OCI-LY7 (cell line): ENCODE data around the gene RBM19. TPM values are rescaled to one million over a fixed set of nuclear protein-coding genes. Genes with fewer than 3 reads are reported as not detected.

Experiments used
- BruUV-seq: library from RNA; stranded (reverse); fragments of 400-500 nt; replicated peaks from 2 replicates; lab custom pipeline; 2021; lab: Mats Ljungman, UMichigan
- CTCF ChIA-PET: fragments of 300-600 bp; sonication (Branson Sonifier 250); formaldehyde crosslinking; loops from one replicate; lab custom pipeline; 2022; ENCODE audit warnings: antibody characterized with exemption; ENCODE audit not compliant: unreplicated experiment; lab: Charles Lee
- POLR2A ChIA-PET: fragments of 300-600 bp; sonication (Branson Sonifier 250); formaldehyde crosslinking; loops from one replicate; lab custom pipeline; 2022; ENCODE audit warnings: antibody characterized with exemption; lab: Charles Lee
- DNase-seq: peaks from one replicate; pipeline ENCODE4 v3.0.0-alpha.2; 2015; ENCODE audit warnings: low spot score
- H2AFZ ChIP-seq: fragments of 200-600 bp; sonication (generic), shearing (Covaris generic); 2 replicates; pipeline ENCODE4 v1.6.1; 2014; ENCODE audit warnings: mild to moderate bottlenecking, antibody characterized with exemption, low read length, moderate library complexity
- H3K27ac ChIP-seq: fragments of 200-600 bp; sonication (generic); 2 replicates; pipeline ENCODE4 v1.5.1; 2014; ENCODE audit warnings: mixed run types, low read depth, mild to moderate bottlenecking, moderate library complexity, low read length, inconsistent platforms; ENCODE audit not compliant: poor library complexity, severe bottlenecking
- H3K36me3 ChIP-seq: fragments of 200-600 bp; sonication (generic); 2 replicates; pipeline ENCODE4 v1.6.1; 2014; ENCODE audit warnings: mild to moderate bottlenecking, antibody characterized with exemption, low read length, moderate library complexity, mixed read lengths; ENCODE audit not compliant: insufficient read depth
- H3K4me1 ChIP-seq: fragments of 200-600 bp; sonication (generic); 2 replicates; pipeline ENCODE4 v1.5.1; 2014; ENCODE audit warnings: mild to moderate bottlenecking, low read length; ENCODE audit not compliant: insufficient read depth, poor library complexity, severe bottlenecking
- H3K4me2 ChIP-seq: fragments of 200-600 bp; sonication (generic); 2 replicates; pipeline ENCODE4 v1.6.1; 2014; ENCODE audit warnings: mild to moderate bottlenecking, low read length
- H3K4me3 ChIP-seq: fragments of 200-600 bp; sonication (generic); 2 replicates; pipeline ENCODE4 v1.5.1; 2014; ENCODE audit warnings: mild to moderate bottlenecking, low read depth, low read length; ENCODE audit not compliant: poor library complexity, severe bottlenecking
- H3K79me2 ChIP-seq: fragments of 200-600 bp; sonication (generic); 2 replicates; pipeline ENCODE4 v1.6.1; 2016; ENCODE audit warnings: low read depth, mild to moderate bottlenecking, low read length, moderate library complexity, mixed read lengths; ENCODE audit not compliant: insufficient read depth
- H3K9me2 ChIP-seq: fragments of 200-600 bp; sonication (generic); 2 replicates; pipeline ENCODE4 v1.6.1; 2016; ENCODE audit warnings: mild to moderate bottlenecking, low read length, mixed read lengths; ENCODE audit not compliant: insufficient read depth
- H3K9me3 ChIP-seq: fragments of 200-600 bp; sonication (generic); 2 replicates; pipeline ENCODE4 v1.6.1; 2014; ENCODE audit warnings: mild to moderate bottlenecking, mixed run types, low read length, mixed read lengths
- H4K20me1 ChIP-seq: fragments of 200-600 bp; sonication (generic); 2 replicates; pipeline ENCODE4 v1.6.1; 2014; ENCODE audit warnings: mild to moderate bottlenecking, antibody characterized with exemption, low read length, moderate library complexity, mixed read lengths; ENCODE audit not compliant: insufficient read depth
- CTCF ChIP-seq: fragments of 200-600 bp; sonication (generic); conservative IDR thresholded peaks from 2 replicates; pipeline ENCODE4 v1.5.1; 2014; ENCODE audit warnings: mild to moderate bottlenecking, antibody characterized with exemption, low read length, moderate library complexity, mixed read lengths
- EZH2phosphoT487 ChIP-seq: fragments of 200-600 bp; sonication (generic); IDR thresholded peaks from 2 replicates; pipeline ENCODE4 v1.6.1; 2018; ENCODE audit warnings: low read depth, borderline replicate concordance, mild to moderate bottlenecking, mixed run types, antibody characterized with exemption, low read length, moderate library complexity, mixed read lengths
- intact Hi-C: fragments of 100-400 bp; cut with micrococcal nuclease; formaldehyde crosslinking; loops from one replicate; pipeline ENCODE4 v1.10.0; 2022; ENCODE audit not compliant: unreplicated experiment
- total RNA-seq, 2 experiments: library from RNA; depleted of rRNA in 1 of 2; stranded (reverse); fragments of >200 nt in 1 of 2; shearing (Covaris generic) in 1 of 2; gene quantifications; 2 replicates each; pipeline ENCODE4 v1.2.3, GENCODE V29; 2014 to 2022

Gene RBM19
- total RNA-seq, 2 experiments from 2014 or later: 37.8 to 46.2 TPM

GRCh38 chr12:113826805-113827538 is 139.2 kb downstream of the RBM19 start:
- ChIA-PET CTCF (no interaction called here), POLR2A (no interaction called here)
- Histone ChIP-seq H3K79me2 (no peaks in the 10 kb centered on the region), H3K27ac (no peak overlapping the region), H2AFZ (no peak overlapping the region), H3K9me3 (no peaks in the 10 kb centered on the region), H3K36me3 (no peaks in the 10 kb centered on the region), H3K4me2 (no peak overlapping the region), H3K4me3 (no peak overlapping the region), H3K4me1 (no peaks in the 10 kb centered on the region), H3K9me2 (no peaks in the 10 kb centered on the region), H4K20me1 (no peaks in the 10 kb centered on the region)
- intact Hi-C loops: no loop called here
- TF ChIP-seq CTCF (0 out of 2 replicates have a peak, but pooled peaks have one; percentile 15), EZH2phosphoT487 (no peak)
- no TSS peak for BruUV-seq
- DNase-seq: no peak

- TF ChIP-seq CTCF: no peak
- no peak for TF ChIP-seq EZH2phosphoT487
- H4K20me1 ChIP-seq: no peaks in the 10 kb centered on the region
- H3K4me3 ChIP-seq: no peak overlapping the region
- ChIA-PET CTCF (no interaction called here), POLR2A (no interaction called here)
- no peaks in the 10 kb centered on the region for H3K4me1 ChIP-seq
- no peaks in the 10 kb centered on the region for H3K36me3 ChIP-seq
- BruUV-seq: no TSS peak
- no peaks in the 10 kb centered on the region for H3K79me2 ChIP-seq
- H3K4me2 ChIP-seq: no peak overlapping the region
- H3K9me2 ChIP-seq: no peaks in the 10 kb centered on the region
- H2AFZ ChIP-seq: no peak overlapping the region
- H3K27ac ChIP-seq: no peak overlapping the region
- no peak for DNase-seq
- intact Hi-C loops: no loop called here
- no peaks in the 10 kb centered on the region for H3K9me3 ChIP-seq
These were observed 140.4 kb downstream of the RBM19 start for GRCh38 chr12:113825705-113826104.

GRCh38 chr12:113823816-113824215 is 142.3 kb downstream of the RBM19 start:
- H4K20me1 ChIP-seq: no peaks in the 10 kb centered on the region
- no peak for DNase-seq
- intact Hi-C loops: no loop called here
- TF ChIP-seq EZH2phosphoT487 (no peak), CTCF (no peak)
- no peak overlapping the region for H3K4me3 ChIP-seq
- no peaks in the 10 kb centered on the region for H3K4me1 ChIP-seq
- no peaks in the 10 kb centered on the region for H3K9me3 ChIP-seq
- no peak overlapping the region for H2AFZ ChIP-seq
- CTCF ChIA-PET: no interaction called here
- no peak overlapping the region for H3K27ac ChIP-seq
- H3K4me2 ChIP-seq: no peak overlapping the region
- H3K36me3 ChIP-seq: no peaks in the 10 kb centered on the region
- POLR2A ChIA-PET: no interaction called here
- no peaks in the 10 kb centered on the region for H3K79me2 ChIP-seq
- no peaks in the 10 kb centered on the region for H3K9me2 ChIP-seq
- no TSS peak for BruUV-seq
